PFSK-1 (cell line): ENCODE measurements around the gene TRPM3.

Experiments
- SIN3A ChIP-seq: IDR thresholded peaks from 2 replicates; pipeline ENCODE4 v1.6.1; 2012; ENCODE audit warnings: mild to moderate bottlenecking, low read length, moderate library complexity, borderline replicate concordance; ENCODE audit not compliant: insufficient read depth
- TAF1 ChIP-seq: IDR thresholded peaks from 2 replicates; pipeline ENCODE4 v1.6.1; 2012; ENCODE audit warnings: low read length, control low read depth, borderline replicate concordance; ENCODE audit not compliant: insufficient read depth
- TF ChIP-seq, protein P1 (sequence below), 2 experiments: IDR thresholded peaks; 2 replicates each; pipeline versions ENCODE4 v1.6.1 to v1.8.0; 2011 to 2012; ENCODE audit warnings: low read depth in 2 of 2, low read length in 2 of 2, control low read depth in 1 of 2, inconsistent platforms in 1 of 2, mild to moderate bottlenecking in 1 of 2, moderate library complexity in 1 of 2; ENCODE audit not compliant: insufficient read depth in 1 of 2

DNA sequence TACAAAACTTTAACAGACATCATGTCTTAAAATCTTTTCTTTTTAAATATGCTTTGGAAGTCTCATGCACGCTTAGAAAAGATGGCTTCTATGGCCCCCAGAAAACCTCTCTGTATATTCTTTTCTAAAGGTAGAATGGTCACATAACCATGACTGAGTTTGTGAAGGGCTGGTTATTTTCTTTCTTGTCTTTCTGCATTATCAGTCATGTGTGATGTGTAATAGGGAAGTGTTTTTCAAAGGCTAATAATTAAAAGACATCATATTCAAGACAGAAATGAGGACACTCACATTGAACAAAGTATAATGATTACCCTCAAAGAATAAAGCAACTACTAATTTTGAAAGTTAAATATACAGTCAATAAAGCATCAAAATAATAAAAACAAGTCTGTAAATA lies 253.4 kb downstream of the TRPM3 start:
- no peak for TF ChIP-seq SIN3A
- TF ChIP-seq, protein P1, sequence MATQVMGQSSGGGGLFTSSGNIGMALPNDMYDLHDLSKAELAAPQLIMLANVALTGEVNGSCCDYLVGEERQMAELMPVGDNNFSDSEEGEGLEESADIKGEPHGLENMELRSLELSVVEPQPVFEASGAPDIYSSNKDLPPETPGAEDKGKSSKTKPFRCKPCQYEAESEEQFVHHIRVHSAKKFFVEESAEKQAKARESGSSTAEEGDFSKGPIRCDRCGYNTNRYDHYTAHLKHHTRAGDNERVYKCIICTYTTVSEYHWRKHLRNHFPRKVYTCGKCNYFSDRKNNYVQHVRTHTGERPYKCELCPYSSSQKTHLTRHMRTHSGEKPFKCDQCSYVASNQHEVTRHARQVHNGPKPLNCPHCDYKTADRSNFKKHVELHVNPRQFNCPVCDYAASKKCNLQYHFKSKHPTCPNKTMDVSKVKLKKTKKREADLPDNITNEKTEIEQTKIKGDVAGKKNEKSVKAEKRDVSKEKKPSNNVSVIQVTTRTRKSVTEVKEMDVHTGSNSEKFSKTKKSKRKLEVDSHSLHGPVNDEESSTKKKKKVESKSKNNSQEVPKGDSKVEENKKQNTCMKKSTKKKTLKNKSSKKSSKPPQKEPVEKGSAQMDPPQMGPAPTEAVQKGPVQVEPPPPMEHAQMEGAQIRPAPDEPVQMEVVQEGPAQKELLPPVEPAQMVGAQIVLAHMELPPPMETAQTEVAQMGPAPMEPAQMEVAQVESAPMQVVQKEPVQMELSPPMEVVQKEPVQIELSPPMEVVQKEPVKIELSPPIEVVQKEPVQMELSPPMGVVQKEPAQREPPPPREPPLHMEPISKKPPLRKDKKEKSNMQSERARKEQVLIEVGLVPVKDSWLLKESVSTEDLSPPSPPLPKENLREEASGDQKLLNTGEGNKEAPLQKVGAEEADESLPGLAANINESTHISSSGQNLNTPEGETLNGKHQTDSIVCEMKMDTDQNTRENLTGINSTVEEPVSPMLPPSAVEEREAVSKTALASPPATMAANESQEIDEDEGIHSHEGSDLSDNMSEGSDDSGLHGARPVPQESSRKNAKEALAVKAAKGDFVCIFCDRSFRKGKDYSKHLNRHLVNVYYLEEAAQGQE (IDR thresholded peaks at IDR 0.05; ENCODE audit: insufficient read depth in 1 of 2, low read depth in 2 of 2, low read length in 2 of 2) = no peak
- TF ChIP-seq TAF1 = no peak
